AG09309 (cell line): ENCODE data around the gene TNFRSF19.

Source experiments
- DNase-seq: peaks from one replicate; pipeline ENCODE4 v3.0.0-alpha.2; 2010; ENCODE audit warnings: low read depth
- H3K4me3 ChIP-seq: 2 replicates; pipeline ENCODE4 v1.5.1; 2011; ENCODE audit warnings: mild to moderate bottlenecking, low read depth, low read length, moderate library complexity; ENCODE audit not compliant: control insufficient read depth
- CTCF ChIP-seq: IDR thresholded peaks from 2 replicates; pipeline ENCODE4 v1.5.1; 2011; ENCODE audit warnings: mild to moderate bottlenecking, low read depth, low read length, inconsistent platforms; ENCODE audit not compliant: insufficient read depth, control insufficient read depth; ENCODE audit errors: missing control alignments

Gene TNFRSF19

GRCh38 chr13:23655321-23655720 is 85.1 kb downstream of the TNFRSF19 start:
- no peak overlapping the region for H3K4me3 ChIP-seq
- no peak for TF ChIP-seq CTCF
- no peak for DNase-seq

- no peak for TF ChIP-seq CTCF
- DNase-seq, result no peak
- H3K4me3 ChIP-seq, result no peak overlapping the region
Measured at GRCh38 chr13:23656637-23657371, 86.6 kb downstream of the TNFRSF19 start.

- DNase-seq, result no peak
- TF ChIP-seq CTCF, result no peak
- no peak overlapping the region for H3K4me3 ChIP-seq
Measured at GRCh38 chr13:23658929-23659541, 88.8 kb downstream of the TNFRSF19 start.

GRCh38 chr13:23660249-23660648 is 90.0 kb downstream of the TNFRSF19 start:
- no peak overlapping the region for H3K4me3 ChIP-seq
- no peak for TF ChIP-seq CTCF
- no peak for DNase-seq

- H3K4me3 ChIP-seq, result no peak overlapping the region
- TF ChIP-seq CTCF, result no peak
- no peak for DNase-seq
Measured at GRCh38 chr13:23666582-23666981, 96.4 kb downstream of the TNFRSF19 start.

- H3K4me3 ChIP-seq, result no peak overlapping the region
- no peak for DNase-seq
- TF ChIP-seq CTCF, result no peak
Measured at GRCh38 chr13:23667750-23668149, 97.5 kb downstream of the TNFRSF19 start.
